HG03432 (cell line): ENCODE results near the gene OPA3.

Source experiments
- ATAC-seq: cut with Tn5 transposase; IDR thresholded peaks from one replicate; pipeline ENCODE4 v1.9.1; 2021; ENCODE audit warnings: mild to moderate bottlenecking, moderate library complexity; ENCODE audit not compliant: unreplicated experiment

Gene OPA3

GRCh38 chr19:45484273-45484945, 100.2 kb downstream of the OPA3 start:
- ATAC-seq, result no peak

DNA sequence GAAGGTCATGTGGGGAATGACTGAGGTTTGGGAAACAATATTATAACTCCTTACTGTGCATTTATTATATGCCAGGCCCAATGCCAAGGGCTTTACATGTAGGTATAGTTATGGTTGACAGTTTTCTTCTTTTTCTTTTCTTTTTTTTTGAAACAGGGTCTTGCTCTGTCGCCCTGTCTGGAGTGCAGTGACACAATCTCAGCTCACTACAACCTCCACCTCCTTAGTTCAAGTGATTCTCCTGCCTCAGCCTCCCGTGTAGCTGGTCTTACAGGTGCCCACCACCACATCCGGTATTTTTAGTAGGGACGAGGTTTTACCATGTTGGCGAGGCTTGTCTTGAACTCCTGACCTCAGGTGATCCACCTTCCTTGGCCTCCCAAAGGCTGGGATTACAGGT, 101.6 kb downstream of the OPA3 start:
- ATAC-seq, result no peak

DNA sequence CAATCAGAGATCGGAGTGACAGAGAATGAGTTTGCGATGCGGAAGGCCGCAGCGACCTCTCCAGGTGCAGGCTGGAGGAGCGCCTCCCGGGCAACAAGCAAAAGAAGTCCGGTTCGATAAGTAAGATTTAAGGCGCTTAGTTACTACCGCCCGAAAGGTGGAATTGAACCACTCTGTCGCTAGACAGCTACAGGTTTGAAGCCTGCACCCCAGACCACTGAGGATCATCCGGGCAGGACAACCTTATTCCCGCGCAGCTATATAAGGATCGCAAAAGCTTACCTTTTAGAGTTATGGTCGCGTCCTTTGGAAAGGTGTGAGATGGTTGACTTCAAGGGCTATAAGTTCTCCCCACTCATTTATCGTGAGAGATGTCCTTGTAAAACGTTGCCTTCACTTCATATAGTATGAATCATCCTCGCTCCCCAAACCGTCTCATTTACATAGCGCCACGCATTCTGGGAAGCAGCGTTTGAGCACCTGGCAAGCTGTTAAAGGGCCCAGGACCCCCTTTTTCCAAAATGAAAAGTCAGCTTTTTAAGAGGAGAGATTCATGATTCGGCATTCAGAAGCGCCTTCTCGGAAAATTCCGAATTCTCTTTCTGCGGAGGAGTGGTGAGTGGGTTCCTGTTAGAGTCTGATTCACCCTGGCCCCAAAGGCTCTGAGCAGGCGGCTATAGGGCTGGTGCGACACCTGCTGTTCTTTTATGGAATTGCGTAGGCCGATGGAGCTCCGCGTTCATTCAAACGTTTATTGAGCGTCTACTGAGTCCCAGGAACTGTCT, 106.0 kb downstream of the OPA3 start:
- ATAC-seq, result peak; percentile 74

DNA sequence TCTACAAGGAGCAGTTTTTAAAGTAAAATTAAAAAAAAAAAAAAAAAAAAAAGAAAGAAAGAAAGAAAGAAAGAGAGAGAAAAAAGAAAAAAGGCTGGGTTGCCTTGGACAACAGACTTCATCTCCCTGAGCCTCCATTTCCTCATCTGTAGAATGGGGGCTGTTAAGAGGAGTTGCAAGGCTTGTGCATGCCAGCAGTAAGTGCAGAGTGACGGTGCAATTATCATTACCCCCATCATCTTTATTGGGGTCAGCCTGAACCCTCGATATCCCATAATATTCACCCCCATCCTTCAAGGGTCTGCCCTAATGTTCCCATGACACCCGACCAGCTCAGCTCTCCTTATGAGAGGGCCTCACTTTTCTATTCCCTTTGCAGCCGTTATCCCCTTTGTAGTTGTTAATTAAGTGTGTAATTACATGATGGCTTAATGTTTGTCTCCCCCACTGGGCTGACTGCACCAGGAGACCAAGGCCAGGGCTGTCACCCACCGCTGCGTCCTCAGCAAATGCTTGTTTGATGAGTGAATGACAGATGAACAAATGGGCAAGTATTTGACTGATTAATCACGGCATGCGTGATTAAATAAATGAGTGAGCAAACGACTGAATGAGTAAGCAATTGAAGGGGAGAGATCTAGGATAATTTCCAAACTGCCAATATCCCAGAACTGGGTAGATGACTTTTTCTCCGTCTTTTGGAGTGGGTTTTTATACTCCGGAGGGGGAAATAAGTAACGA, 106.7 kb downstream of the OPA3 start:
- peak; percentile 9 for ATAC-seq
